GM12874 (cell line): ENCODE results near the gene DENND1A.

Experiments used
- CTCF ChIP-seq: IDR thresholded peaks from 2 replicates; pipeline ENCODE4 v1.5.1; 2011; ENCODE audit warnings: low read depth, mild to moderate bottlenecking, control low read depth, low read length, moderate library complexity; ENCODE audit not compliant: insufficient read depth

Gene DENND1A

GRCh38 chr9:123500336-123500735 is 429.6 kb downstream of the DENND1A start:
- TF ChIP-seq CTCF = no peak

GRCh38 chr9:123497830-123498229 is 432.1 kb downstream of the DENND1A start:
- TF ChIP-seq CTCF = no peak

GRCh38 chr9:123495731-123496130 is 434.2 kb downstream of the DENND1A start:
- no peak for TF ChIP-seq CTCF

- no peak for TF ChIP-seq CTCF
Observed at GRCh38 chr9:123493627-123494026, 436.3 kb downstream of the DENND1A start.

GRCh38 chr9:123490688-123491087 is 439.2 kb downstream of the DENND1A start:
- no peak for TF ChIP-seq CTCF

- TF ChIP-seq CTCF = no peak
Observed at GRCh38 chr9:123488722-123489321, 441.1 kb downstream of the DENND1A start.

- TF ChIP-seq CTCF = no peak
Observed at GRCh38 chr9:123487944-123488548, 441.9 kb downstream of the DENND1A start.

- no peak for TF ChIP-seq CTCF
Observed at GRCh38 chr9:123486431-123486830, 443.5 kb downstream of the DENND1A start.
